Measurements from ENCODE around the gene FAM186B.

DNA sequence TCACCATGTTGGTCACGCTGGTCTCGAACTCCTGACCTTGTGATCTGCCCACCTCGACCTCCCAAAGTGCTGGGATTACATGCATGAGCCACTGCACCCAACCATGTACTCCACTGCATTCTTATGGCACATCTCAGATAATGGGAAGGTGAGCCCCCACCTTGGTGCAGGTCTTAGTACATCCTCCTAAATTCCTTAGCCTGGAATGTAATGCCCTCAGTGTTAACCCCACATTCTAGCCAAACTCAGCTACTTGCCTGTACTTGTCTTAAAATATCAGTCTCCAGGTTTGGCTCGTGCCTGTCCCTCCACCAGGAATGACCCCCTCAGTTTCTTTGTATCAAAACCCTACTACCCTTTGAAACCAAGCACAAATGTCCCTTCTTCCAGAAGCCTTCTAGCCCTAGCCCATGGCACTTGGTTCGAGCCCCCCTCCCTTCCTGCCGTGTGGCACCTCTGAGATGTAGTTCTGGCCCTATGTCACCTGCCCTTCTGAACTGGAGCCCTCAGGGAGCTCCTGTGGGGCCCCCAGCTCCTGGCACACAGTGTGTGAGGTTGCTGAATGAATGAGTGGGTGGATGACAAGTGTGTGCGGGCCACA lies 58.2 kb downstream of the FAM186B start:
- TF ChIP-seq, protein P1, sequence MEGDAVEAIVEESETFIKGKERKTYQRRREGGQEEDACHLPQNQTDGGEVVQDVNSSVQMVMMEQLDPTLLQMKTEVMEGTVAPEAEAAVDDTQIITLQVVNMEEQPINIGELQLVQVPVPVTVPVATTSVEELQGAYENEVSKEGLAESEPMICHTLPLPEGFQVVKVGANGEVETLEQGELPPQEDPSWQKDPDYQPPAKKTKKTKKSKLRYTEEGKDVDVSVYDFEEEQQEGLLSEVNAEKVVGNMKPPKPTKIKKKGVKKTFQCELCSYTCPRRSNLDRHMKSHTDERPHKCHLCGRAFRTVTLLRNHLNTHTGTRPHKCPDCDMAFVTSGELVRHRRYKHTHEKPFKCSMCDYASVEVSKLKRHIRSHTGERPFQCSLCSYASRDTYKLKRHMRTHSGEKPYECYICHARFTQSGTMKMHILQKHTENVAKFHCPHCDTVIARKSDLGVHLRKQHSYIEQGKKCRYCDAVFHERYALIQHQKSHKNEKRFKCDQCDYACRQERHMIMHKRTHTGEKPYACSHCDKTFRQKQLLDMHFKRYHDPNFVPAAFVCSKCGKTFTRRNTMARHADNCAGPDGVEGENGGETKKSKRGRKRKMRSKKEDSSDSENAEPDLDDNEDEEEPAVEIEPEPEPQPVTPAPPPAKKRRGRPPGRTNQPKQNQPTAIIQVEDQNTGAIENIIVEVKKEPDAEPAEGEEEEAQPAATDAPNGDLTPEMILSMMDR (IDR thresholded peaks at IDR 0.05) = no peak
- no peak for TF ChIP-seq EP300 (IDR thresholded peaks at IDR 0.05; ENCODE audit: borderline replicate concordance in 1 of 2, low read depth in 1 of 2, low read length in 1 of 2)
- no peak for TF ChIP-seq POLR2AphosphoS5 (IDR thresholded peaks at IDR 0.05; ENCODE audit: low read depth, low read length)
- no peak for TF ChIP-seq TAF1 (IDR thresholded peaks at IDR 0.05; ENCODE audit: borderline replicate concordance, low read depth, low read length)
- TF ChIP-seq SIN3A (IDR thresholded peaks at IDR 0.05; ENCODE audit: borderline replicate concordance, low read depth, low read length) = no peak
